HG03025 (cell line): Measurements from ENCODE around the gene CDH22.

Experiments
- ATAC-seq: cut with Tn5 transposase; IDR thresholded peaks from one replicate; pipeline ENCODE4 v1.9.1; 2021; ENCODE audit warnings: mild to moderate bottlenecking, moderate library complexity; ENCODE audit not compliant: unreplicated experiment, low FRiP score

The CDH22 gene

DNA sequence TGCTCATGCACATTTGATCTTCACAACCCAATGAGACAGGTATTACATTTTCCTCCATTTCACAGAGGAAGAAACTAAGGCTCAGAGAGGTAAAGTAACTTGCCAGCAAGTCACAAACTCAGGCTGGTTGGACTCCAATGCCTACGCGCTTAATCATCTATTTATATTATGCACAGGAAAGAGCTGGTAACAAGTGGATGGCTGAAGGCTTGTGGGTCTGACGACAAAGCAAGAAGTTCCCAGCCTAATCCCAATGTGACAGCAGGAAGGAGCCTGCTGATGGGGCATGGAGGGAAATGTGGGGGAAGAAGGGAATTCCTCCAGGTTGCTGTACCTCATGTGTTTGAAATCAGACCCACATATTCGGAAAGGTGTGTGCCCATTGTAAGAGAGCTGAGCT lies 3.9 kb downstream of the CDH22 start:
- ATAC-seq = no peak

GRCh38 chr20:46303176-46303956 lies 4.9 kb downstream of the CDH22 start:
- no peak for ATAC-seq

GRCh38 chr20:46302106-46302505 lies 6.2 kb downstream of the CDH22 start:
- no peak for ATAC-seq

- ATAC-seq = no peak
These were observed 8.0 kb downstream of the CDH22 start for GRCh38 chr20:46300281-46300680.

DNA sequence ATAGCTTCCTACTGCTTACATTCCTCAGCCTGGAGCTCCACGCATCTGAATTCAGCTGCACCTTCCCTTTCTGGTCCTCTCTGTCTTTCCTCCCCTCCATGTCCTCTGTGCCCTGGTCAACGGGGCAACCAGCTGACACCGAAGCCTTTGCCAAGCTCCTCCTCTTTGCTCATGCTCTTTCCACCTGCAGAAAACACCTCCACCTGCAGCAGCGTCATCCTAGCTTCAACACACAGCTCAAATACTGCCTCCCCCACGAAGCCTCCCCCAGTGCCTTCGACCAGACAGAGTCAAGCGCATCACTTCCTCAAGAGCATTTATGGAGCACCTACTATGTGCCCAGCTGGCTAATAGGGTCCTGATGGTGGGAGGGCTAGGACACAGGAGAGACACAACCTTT lies 9.2 kb downstream of the CDH22 start:
- ATAC-seq = no peak

DNA sequence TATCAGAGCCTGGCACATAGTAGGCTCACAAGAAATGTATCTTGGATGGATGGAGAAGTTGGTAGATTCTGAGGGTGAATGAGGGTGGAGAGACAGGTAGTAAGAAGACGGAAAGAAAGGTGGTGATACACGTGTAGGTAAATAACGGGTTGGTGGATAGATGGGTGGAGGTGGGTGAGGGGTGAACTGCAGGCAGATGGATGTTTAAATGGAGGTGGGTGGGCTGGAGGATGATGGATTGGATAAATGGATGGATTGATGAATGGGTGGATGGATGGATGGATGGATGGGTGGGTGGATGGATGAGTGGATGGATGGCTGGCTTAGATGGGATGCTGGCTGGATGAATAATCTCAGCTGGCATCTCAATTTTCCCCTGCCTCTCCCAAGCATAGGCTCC lies 9.9 kb downstream of the CDH22 start:
- ATAC-seq = no peak

GRCh38 chr20:46296526-46297250 lies 11.6 kb downstream of the CDH22 start:
- ATAC-seq = no peak

GRCh38 chr20:46293084-46293483 lies 15.2 kb downstream of the CDH22 start:
- no peak for ATAC-seq

GRCh38 chr20:46291401-46291800 lies 16.9 kb downstream of the CDH22 start:
- ATAC-seq = no peak

DNA sequence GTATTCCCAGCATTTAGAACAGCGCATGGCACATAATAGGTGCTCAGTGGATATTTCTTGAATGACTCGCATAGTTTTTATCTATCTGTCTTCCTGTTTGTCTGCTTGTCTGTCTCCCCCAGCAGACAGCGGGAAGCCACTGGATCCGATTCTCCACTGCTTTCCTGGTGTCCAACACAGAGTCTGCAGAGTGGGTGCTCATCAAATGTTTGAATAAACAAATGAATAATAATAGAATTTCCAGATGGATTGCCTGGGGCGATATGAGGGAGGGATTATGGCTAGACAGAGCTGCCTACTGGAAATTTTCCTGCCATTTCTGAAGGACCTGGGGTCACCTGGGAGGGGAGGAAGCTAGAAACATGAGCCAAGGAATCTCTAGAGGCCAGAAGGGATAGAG lies 18.9 kb downstream of the CDH22 start:
- no peak for ATAC-seq

GRCh38 chr20:46286977-46287376 lies 21.3 kb downstream of the CDH22 start:
- no peak for ATAC-seq

DNA sequence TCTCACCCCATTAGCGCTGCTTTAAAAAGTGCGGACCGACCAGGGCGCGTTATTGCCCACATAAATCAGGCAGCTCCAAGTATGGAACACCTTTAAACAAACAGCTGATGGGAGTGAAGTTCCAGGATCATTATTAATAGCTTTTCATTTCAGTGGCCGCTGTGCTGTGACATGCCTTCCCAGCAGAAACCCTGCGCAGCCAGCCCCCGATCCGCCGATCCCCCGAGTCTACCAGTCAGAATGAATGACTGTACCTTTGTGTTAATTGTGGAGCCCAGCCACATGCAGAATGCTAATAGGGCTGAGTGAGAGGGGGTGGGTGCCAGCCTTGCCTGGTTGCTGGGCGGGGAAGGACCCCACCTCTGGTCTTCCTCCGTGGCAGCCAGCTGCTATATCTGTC lies 21.9 kb downstream of the CDH22 start:
- ATAC-seq = no peak

- no peak for ATAC-seq
These were observed 22.6 kb downstream of the CDH22 start for GRCh38 chr20:46285740-46286139.

- no peak for ATAC-seq
These were observed 23.2 kb downstream of the CDH22 start for GRCh38 chr20:46285072-46285471.

DNA sequence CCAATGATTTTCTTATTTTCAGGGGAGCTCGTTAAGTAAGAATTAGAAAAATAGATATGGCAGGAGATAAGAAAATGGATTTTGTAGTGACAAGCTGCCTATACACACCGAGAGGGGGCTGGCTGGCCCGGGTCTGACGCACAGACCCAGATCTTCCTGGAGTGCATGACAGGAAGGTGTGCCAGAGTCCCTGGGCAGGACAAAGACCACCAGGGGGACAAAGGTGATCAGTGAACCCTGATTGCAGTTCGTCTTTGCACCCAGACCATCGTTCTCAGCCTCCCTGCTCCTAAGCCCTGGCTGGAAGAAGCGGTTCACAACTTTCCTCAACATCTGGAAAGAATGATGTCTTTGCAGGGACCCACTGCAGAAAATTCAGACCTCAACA lies 24.3 kb downstream of the CDH22 start:
- ATAC-seq = no peak

- no peak for ATAC-seq
These were observed 24.8 kb downstream of the CDH22 start for GRCh38 chr20:46283426-46284039.

- no peak for ATAC-seq
These were observed 25.6 kb downstream of the CDH22 start for GRCh38 chr20:46282669-46283068.

- ATAC-seq = no peak
These were observed 29.2 kb downstream of the CDH22 start for GRCh38 chr20:46279103-46279502.

DNA sequence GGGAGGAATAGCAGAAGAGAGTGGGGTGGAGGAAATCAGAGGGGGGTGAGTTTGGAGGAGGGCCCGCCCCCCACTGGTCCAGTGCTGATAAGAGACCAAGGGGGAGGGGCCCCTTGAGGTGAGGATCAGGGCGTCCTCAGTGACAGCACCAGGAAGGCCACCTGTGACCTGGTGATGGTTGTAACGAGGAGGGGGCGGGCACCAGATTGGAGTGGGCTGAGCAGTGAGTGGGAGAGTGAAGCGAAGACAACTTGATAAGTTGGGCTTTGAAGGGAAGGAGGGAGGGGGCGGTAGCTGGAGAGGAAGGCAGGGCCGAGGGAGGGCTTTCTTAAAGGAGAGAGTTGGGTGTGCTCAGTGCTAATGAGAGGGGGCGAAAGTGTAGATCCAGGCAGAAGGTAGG lies 30.7 kb downstream of the CDH22 start:
- ATAC-seq = no peak

GRCh38 chr20:46276531-46276930 lies 31.8 kb downstream of the CDH22 start:
- no peak for ATAC-seq

GRCh38 chr20:46275091-46275490 lies 33.2 kb downstream of the CDH22 start:
- no peak for ATAC-seq

- ATAC-seq = no peak
These were observed 34.6 kb downstream of the CDH22 start for GRCh38 chr20:46273717-46274116.
